ENCODE results near the gene CMTM1.

GRCh38 chr16:66551788-66552285 lies 14.4 kb upstream of the CMTM1 start:
- TF ChIP-seq CTCF (conservative IDR thresholded peaks at IDR 0.05; ENCODE audit: low read depth in 2 of 2) (no peak; a peak in 1 of 4 replicates), POLR2AphosphoS5 (IDR thresholded peaks at IDR 0.05; ENCODE audit: low read depth) (no peak), EZH2 (IDR thresholded peaks at IDR 0.05; ENCODE audit: low read depth, unreplicated experiment) (no peak), EZH2phosphoT487 (IDR thresholded peaks at IDR 0.05; ENCODE audit: unreplicated experiment) (no peak), CREB1 (CRISPR knock-in tag; IDR thresholded peaks at IDR 0.05; ENCODE audit: low read depth) (no peak), ZNF462 (CRISPR knock-in tag; IDR thresholded peaks at IDR 0.05) (no peak), ZNF331 (CRISPR knock-in tag; IDR thresholded peaks at IDR 0.05; ENCODE audit: low read depth) (no peak), JUNB (IDR thresholded peaks at IDR 0.05; ENCODE audit: unreplicated experiment) (no peak), STAT1 (IDR thresholded peaks at IDR 0.05; ENCODE audit: unreplicated experiment) (no peak), NANOG (IDR thresholded peaks at IDR 0.05; ENCODE audit: borderline replicate concordance) (no peak), ZNF114 (CRISPR knock-in tag; IDR thresholded peaks at IDR 0.05) (no peak)
- TF ChIP-seq, protein P1, sequence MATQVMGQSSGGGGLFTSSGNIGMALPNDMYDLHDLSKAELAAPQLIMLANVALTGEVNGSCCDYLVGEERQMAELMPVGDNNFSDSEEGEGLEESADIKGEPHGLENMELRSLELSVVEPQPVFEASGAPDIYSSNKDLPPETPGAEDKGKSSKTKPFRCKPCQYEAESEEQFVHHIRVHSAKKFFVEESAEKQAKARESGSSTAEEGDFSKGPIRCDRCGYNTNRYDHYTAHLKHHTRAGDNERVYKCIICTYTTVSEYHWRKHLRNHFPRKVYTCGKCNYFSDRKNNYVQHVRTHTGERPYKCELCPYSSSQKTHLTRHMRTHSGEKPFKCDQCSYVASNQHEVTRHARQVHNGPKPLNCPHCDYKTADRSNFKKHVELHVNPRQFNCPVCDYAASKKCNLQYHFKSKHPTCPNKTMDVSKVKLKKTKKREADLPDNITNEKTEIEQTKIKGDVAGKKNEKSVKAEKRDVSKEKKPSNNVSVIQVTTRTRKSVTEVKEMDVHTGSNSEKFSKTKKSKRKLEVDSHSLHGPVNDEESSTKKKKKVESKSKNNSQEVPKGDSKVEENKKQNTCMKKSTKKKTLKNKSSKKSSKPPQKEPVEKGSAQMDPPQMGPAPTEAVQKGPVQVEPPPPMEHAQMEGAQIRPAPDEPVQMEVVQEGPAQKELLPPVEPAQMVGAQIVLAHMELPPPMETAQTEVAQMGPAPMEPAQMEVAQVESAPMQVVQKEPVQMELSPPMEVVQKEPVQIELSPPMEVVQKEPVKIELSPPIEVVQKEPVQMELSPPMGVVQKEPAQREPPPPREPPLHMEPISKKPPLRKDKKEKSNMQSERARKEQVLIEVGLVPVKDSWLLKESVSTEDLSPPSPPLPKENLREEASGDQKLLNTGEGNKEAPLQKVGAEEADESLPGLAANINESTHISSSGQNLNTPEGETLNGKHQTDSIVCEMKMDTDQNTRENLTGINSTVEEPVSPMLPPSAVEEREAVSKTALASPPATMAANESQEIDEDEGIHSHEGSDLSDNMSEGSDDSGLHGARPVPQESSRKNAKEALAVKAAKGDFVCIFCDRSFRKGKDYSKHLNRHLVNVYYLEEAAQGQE (IDR thresholded peaks at IDR 0.05; ENCODE audit: unreplicated experiment), result no peak
- TF ChIP-seq, protein P2, sequence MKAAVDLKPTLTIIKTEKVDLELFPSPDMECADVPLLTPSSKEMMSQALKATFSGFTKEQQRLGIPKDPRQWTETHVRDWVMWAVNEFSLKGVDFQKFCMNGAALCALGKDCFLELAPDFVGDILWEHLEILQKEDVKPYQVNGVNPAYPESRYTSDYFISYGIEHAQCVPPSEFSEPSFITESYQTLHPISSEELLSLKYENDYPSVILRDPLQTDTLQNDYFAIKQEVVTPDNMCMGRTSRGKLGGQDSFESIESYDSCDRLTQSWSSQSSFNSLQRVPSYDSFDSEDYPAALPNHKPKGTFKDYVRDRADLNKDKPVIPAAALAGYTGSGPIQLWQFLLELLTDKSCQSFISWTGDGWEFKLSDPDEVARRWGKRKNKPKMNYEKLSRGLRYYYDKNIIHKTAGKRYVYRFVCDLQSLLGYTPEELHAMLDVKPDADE (IDR thresholded peaks at IDR 0.05), result no peak
